Erythroblast (primary cell): Measurements from ENCODE around the gene PNMA6E.

Source experiments
- GATA1 ChIP-seq: IDR thresholded peaks from 2 replicates; pipeline ENCODE4 v1.6.1; 2011; ENCODE audit warnings: low read depth, mild to moderate bottlenecking, control low read depth, low read length, moderate library complexity
- POLR2A ChIP-seq: IDR thresholded peaks from 2 replicates; pipeline ENCODE4 v1.6.1; 2011; ENCODE audit warnings: mild to moderate bottlenecking, low read length

- no peak for TF ChIP-seq POLR2A
- TF ChIP-seq GATA1, result no peak
Observed at GRCh38 chrX:153382563-153383482, 18.3 kb downstream of the PNMA6E start.
